Measurements from ENCODE around the gene SAMD4B. TPM values are rescaled to one million over a fixed set of nuclear protein-coding genes. Genes with fewer than 3 reads are reported as not detected.
A peak's percentile ranks its signal among the peaks of the same experiment; 100 is the strongest.

Gene SAMD4B
- total RNA-seq, 1 donor from 2014 or later: 123 TPM

DNA sequence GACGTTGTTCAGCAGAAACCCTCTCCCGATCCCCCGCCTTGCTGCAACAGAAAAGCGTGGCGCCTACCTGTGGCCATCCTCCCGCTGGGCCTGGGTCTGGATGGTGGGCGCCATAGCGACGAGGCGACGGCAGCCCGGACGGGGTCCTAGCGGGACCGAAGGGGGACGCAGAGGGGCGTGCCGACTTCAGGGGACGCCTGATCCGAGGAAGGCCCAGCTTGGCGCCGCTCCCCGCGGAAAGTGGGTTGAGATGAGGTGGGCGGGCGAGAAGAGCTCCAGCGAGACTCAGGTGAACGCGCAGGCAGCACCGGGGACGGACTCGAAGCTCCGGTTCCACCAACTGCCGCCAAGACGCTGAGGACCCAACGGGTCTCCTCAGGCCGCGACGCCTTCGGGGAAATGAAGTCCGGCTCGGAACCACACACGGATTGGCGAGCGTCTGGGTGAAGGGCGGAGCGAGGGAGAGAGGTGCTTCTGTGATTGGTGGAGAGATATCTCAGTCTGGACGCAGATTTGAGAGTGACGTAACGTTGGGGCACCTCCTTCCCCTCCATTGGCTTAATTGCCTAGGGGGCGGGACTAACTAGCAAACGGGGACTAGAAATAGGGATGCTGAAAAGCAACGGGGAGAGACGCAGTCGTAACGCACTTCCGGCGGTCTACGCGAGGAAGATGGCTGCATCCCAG lies 48.7 kb downstream of the SAMD4B start, which contains the start of the genes MED29 and PAF1:
Gene MED29 (plus strand): TSS at position 628 of the 687 bp plus-strand sequence. CDS start 45 bp downstream, at position 673.
Gene PAF1 (minus strand): TSS at position 356 of the 687 bp plus-strand sequence. CDS start 242 bp downstream, at position 114.
- TF ChIP-seq, protein P1, sequence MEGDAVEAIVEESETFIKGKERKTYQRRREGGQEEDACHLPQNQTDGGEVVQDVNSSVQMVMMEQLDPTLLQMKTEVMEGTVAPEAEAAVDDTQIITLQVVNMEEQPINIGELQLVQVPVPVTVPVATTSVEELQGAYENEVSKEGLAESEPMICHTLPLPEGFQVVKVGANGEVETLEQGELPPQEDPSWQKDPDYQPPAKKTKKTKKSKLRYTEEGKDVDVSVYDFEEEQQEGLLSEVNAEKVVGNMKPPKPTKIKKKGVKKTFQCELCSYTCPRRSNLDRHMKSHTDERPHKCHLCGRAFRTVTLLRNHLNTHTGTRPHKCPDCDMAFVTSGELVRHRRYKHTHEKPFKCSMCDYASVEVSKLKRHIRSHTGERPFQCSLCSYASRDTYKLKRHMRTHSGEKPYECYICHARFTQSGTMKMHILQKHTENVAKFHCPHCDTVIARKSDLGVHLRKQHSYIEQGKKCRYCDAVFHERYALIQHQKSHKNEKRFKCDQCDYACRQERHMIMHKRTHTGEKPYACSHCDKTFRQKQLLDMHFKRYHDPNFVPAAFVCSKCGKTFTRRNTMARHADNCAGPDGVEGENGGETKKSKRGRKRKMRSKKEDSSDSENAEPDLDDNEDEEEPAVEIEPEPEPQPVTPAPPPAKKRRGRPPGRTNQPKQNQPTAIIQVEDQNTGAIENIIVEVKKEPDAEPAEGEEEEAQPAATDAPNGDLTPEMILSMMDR (IDR thresholded peaks at IDR 0.05; ENCODE audit: insufficient read depth, low read length, poor library complexity, severe bottlenecking): no peak
- Histone ChIP-seq H3K4me3 (ENCODE audit: low read depth, low read length) (peak within 1 kb of the TSS; percentile 96), H3K27me3 (ENCODE audit: control insufficient read depth, insufficient read depth, low read length) (no peaks in the 10 kb centered on the region), H3K36me3 (ENCODE audit: control insufficient read depth, insufficient read depth, low read length) (peaks cover 3% of the 10 kb centered on the region)
- DNase-seq (ENCODE audit: low read depth): peak; percentile 97

DNA sequence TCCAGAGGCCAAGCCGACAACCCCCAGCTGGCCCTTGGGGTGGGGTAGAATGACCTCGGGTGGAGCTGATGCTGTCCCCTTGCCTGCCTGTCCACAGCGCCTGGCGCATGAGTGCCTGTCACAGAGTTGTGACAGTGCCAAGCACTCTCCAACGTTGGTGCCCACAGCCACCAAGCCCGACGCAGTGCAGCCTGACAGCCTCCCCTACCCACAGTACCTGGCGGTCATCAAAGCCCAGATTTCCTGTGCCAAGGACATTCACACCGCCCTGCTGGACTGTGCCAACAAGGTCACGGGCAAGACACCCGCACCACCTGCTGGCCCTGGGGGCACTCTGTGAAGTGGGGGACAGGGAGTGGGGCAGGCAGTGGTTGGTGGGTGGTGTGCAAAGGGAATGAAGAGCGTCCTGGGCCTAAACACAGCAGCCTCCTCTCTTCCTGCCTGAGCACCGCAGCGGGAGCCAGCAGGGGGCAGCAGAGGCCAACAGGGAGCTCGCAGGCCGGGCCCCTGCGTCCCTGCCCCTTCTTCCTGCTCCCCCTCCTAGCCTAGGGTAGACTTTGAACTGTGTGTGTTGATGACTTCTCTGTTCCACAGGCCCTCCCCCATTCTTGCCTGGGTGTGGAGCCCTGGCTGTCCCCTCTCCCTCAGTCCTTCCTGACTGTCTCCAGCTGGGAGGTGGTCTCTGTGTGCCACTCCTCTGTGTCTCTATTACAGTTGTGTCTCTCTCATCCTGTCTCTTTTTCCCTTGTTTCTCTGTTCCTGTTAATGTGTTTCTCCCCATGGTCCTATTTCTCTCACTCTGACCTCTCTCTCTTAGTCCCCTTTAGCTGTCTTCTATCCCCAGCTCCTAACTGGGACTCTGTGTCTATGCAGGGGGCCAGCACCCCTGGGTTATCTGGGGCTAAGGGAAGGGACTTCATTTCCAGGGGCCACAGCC lies 55.4 kb downstream of the SAMD4B start:
- Histone ChIP-seq H3K4me3 (ENCODE audit: low read depth, low read length) (no peak overlapping the region), H3K27me3 (ENCODE audit: control insufficient read depth, insufficient read depth, low read length) (no peaks in the 10 kb centered on the region), H3K36me3 (ENCODE audit: control insufficient read depth, insufficient read depth, low read length) (peaks cover 1% of the 10 kb centered on the region)
- no peak for DNase-seq (ENCODE audit: low read depth)
- TF ChIP-seq, protein P1 (IDR thresholded peaks at IDR 0.05; ENCODE audit: insufficient read depth, low read length, poor library complexity, severe bottlenecking): peak; percentile 97

DNA sequence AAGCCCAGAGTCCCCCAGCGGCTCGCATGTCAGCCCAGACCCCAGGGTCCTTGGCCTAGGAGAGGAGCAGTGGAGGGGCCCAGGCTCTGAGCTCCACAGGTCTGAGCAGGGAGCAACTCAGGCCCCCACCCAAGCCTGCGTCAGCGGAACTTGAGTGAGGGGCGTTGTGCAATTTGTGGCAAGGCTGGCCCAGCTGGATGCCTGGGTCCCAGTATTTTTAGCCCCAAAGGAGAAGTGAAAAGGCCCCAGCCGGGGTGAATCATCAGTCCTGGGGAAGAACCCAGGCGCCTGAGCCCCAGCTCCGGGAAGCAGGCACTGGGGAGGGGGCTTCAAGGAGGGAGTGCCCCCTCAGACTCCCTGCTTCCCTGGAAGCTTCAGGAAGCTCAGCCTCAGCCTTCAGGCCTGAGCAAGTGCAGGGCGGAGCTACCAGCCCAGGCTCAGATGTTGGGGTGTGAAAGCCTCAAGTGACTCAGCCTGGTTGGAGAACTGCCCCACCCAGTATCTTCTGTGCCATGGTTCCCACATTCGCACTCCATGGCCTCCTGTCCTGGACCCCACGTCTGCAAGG lies 56.2 kb downstream of the SAMD4B start:
- Histone ChIP-seq H3K27me3 (ENCODE audit: control insufficient read depth, insufficient read depth, low read length) (no peaks in the 10 kb centered on the region), H3K4me3 (ENCODE audit: low read depth, low read length) (no peak overlapping the region), H3K36me3 (ENCODE audit: control insufficient read depth, insufficient read depth, low read length) (peaks cover 1% of the 10 kb centered on the region)
- DNase-seq (ENCODE audit: low read depth): no peak
- TF ChIP-seq, protein P1 (IDR thresholded peaks at IDR 0.05; ENCODE audit: insufficient read depth, low read length, poor library complexity, severe bottlenecking): no peak

DNA sequence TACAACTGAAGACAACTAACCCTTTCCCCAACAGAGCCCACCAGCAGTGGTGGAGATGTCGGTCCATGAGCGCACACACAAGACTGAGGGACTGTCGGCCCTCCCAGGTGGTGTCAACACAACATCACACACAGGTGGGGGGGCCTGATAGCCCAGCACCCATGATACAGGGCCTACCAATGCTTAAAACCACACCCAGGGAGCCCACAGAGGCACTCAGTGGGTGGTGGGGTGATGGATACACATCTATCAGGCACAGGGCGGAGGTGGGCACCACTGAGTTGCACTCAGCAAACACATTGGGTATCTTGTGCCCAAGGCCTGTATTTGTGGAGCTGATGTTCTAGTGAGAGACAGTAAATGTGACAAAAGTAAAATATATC lies 57.4 kb downstream of the SAMD4B start:
- no peaks in the 10 kb centered on the region for H3K36me3 ChIP-seq (ENCODE audit: control insufficient read depth, insufficient read depth, low read length)
- TF ChIP-seq, protein P1 (IDR thresholded peaks at IDR 0.05; ENCODE audit: insufficient read depth, low read length, poor library complexity, severe bottlenecking): no peak
- no peak for DNase-seq (ENCODE audit: low read depth)
- H3K27me3 ChIP-seq (ENCODE audit: control insufficient read depth, insufficient read depth, low read length): no peaks in the 10 kb centered on the region
- no peak overlapping the region for H3K4me3 ChIP-seq (ENCODE audit: low read depth, low read length)

DNA sequence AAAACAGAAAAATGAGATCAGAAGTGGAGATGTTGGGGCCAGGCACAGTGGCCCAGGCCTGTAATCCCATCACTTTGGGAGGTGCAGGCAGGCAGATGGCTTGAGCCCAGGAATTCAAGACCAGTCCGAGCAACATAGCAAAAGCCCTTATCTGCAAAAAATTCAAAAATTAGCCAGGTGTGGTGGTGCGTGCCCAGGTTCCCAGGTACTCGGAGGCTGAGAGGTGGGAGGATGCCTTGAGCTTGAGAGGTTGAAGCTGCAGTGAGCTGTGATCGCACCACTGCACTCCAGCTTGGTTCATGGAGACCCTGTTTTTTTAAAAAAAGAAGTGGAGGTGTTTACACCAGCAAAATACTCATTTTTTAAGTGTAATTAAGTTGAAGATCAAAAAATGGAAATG lies 57.8 kb downstream of the SAMD4B start:
- no peak overlapping the region for H3K4me3 ChIP-seq (ENCODE audit: low read depth, low read length)
- no peak for DNase-seq (ENCODE audit: low read depth)
- no peaks in the 10 kb centered on the region for H3K36me3 ChIP-seq (ENCODE audit: control insufficient read depth, insufficient read depth, low read length)
- H3K27me3 ChIP-seq (ENCODE audit: control insufficient read depth, insufficient read depth, low read length): no peaks in the 10 kb centered on the region
- TF ChIP-seq, protein P1 (IDR thresholded peaks at IDR 0.05; ENCODE audit: insufficient read depth, low read length, poor library complexity, severe bottlenecking): no peak

Data from kidney epithelial cell (primary cell).